CD4-positive, alpha-beta T cell treated with Interleukin-15 for 4 hours (primary cell): ENCODE measurements around the gene CROCC2.

Experiments used
- DNase-seq: peaks from one replicate; pipeline ENCODE4 v3.0.0-alpha.2; 2020; ENCODE audit warnings: low spot score

Gene CROCC2

DNA sequence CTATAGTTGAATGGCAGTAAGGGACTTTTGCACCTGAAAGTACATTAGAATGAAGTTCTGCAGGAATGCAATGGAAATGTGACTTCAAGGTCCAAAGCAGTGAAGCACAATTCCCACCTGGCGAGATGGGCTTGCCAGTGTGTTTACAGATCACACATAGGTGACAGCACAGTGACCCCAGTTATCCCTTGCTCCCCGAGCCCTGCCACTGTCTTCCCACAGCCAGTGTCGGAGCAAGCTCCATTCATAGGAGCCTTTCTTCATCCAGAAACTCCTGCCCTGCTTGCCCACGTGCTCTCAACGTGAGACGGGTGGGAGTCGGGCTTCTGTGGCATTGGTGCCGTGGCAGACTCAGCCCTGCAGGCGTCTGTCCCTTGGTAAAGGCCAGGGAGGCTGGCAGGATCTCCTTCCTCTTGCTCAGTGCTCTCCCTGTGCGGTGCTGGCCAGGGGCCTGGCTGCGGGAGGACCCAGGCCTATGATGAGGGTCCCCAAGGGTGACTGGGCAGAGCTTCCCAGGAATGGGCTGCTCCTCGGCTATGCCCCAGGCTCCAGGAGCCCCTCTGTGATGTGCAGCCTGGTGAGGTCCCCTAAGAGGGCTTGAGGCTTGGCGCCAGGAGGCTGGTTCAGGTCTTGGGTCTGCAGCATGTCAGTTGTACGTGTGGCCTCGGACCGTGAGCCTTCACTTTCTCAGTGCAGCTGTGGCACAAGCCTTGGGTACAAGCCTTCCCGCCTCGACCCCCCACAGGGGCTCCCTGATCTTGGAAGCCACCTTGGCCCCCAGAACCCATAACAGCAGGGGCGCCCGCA, 132.4 kb downstream of the CROCC2 start:
- DNase-seq: no peak

- no peak for DNase-seq
Observed at GRCh38 chr2:241039416-241039815, 133.3 kb downstream of the CROCC2 start.

DNA sequence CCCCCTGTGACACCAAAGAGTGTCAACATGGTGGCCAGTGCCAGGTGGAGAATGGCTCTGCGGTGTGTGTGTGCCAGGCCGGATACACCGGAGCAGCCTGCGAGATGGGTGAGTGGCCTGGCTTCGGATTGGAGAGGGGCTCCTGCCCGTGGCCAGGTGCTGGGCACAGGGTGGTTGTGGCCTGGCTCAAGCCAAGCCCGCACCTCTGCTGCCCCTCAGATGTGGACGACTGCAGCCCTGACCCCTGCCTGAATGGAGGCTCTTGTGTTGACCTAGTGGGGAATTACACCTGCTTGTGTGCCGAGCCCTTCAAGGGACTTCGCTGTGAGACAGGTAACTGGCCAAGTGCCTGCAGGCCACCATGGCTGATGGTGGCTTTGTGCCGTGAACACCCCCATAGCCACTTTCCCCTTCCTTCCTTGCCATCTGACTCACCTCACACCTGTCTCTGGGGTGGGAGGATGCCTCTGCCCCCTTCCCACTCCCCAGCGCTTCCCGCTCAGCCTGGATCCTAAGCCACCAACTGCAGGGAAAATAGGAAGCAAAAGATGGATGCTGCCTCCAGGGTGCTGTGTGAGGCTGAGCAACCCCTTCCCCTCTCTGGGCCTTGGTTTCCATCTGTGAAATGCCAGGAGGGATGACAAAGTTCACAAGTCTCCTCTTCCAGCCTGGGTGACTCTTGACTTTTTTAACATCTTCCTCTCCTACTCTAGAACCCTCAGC, 134.1 kb downstream of the CROCC2 start:
- no peak for DNase-seq

GRCh38 chr2:241041589-241042158, 135.5 kb downstream of the CROCC2 start:
- DNase-seq: no peak
